ENCODE data around the gene CST7.

CST7 gene

DNA sequence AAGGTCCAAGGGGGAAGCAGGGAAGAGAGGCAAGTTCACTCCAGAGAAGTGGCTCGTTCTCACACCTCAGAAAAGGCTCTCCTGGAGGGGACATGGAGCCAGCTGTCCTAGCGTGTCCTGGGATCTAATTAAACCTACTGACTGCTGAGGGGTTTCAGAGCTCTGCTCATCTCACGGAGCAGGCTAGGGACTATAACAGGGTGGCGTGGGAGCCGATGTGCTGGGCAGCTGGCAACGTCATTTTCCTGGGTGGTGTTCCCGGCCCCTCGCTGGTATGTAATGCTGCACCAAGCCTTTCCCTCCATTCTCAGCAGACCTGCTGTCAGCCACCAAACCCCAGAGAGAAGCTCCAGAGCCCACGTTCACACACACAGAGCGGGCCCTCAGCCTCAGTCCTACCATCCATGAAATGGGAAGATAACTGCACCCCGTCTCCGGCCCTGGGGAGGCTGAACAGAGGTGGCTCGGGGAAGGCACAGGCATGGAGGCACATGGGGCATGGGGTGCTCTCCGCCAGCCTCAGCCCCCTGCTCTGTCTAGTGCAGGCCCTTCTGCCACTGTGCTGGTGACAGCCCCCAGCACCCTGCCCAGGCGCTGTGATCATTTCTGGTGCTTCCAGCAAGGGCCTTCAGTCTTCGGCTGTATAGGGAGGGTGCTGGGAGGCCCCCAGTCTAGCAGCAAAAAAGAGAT, 1.9 kb downstream of the CST7 start:
- DNase-seq (ENCODE audit: low read depth in 2 of 2): no peak

DNA sequence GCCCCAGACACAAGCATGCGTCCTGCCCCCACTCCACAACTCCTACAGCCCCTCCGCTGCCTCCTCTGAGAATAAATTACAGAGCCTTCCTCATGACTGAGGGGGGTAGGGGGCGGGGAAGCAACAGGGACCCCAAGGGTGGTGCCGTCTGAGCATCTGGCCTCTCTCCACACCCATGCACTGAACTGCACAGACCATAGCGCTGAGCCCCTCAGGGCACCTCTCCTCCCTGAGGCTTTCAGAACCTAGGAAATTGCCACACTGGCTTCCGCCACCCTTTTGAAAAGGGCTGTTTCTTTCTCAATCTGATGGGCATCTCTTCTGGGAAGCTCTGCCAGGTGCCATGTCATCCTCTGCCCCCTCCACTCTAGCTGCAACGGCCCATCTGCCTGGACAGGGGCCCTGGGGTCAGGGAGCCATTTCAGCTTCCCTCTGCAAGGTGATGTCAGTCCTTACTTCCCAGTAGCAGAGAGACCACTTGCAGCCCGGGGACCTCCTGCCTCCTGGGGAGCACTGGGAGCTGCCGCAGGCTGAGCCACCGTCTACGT, 2.5 kb downstream of the CST7 start:
- no peak for DNase-seq (ENCODE audit: low read depth in 2 of 2)

- no peak for DNase-seq (ENCODE audit: low read depth in 2 of 2)
These were observed 3.5 kb downstream of the CST7 start for GRCh38 chr20:24952376-24953208.

- DNase-seq (ENCODE audit: low read depth in 2 of 2): no peak
These were observed 4.1 kb downstream of the CST7 start for GRCh38 chr20:24953209-24953575.

- DNase-seq (ENCODE audit: low read depth in 2 of 2): no peak
These were observed 4.6 kb downstream of the CST7 start for GRCh38 chr20:24953621-24954133.

DNA sequence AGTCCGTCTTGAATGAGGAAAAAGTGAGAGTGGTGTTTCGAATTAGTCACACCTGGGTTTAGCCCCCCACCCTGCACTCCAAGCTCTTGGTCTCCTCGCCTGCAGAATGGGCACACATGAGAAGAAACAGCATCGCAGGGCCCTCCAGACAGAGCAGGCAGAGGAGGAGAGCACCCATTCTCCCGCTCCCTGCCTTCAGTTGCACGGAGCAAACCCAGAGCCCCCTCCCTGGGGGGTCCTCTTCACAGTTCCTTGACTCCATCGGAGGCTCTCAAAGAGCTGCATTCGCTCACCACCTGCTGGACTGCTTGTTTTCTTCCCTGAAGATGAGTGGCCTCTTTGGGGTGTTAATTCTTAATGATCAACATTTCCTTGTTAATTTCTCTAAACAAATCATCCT, 5.1 kb downstream of the CST7 start:
- DNase-seq (ENCODE audit: low read depth in 2 of 2): no peak

DNA sequence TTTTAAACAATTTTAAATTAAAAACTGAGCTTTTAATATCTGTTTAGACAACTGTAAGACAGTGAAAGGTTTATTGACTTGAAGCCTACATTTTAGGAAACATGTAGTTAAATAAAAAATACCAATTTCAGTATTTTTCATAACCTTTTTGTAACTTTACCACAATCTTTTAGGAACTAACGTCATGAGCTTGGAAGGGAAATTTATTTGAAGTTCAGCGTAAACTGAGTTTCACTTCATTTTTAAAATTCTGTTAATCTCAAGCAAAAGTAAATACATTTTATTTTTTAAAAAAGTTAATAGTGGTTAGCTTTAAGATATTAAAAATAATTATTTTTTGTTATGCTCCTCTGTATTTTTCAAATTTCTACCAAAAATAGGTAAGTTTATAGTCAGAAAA, 5.5 kb downstream of the CST7 start:
- no peak for DNase-seq (ENCODE audit: low read depth in 2 of 2)

DNA sequence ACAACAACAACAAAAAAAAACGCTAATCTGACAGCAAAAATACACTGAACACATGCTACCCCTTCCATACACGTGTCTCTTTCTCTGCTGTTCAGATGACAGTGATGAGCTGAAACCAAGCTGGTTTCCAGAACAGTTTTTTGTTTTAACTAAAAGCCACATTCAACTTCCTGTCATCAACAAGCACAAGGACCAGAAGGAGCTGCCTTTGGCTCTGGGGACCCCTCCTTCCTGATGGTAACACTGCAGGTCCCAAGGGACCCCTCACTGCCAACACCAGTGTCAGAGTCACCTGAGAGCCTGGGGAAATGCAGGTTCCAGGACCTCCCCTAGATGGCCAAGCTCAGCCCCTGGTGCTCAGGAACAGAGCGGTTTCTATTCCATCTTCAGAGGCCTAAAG, 6.0 kb downstream of the CST7 start:
- no peak for DNase-seq (ENCODE audit: low read depth in 2 of 2)

- DNase-seq (ENCODE audit: low read depth in 2 of 2): no peak
These were observed 7.2 kb downstream of the CST7 start for GRCh38 chr20:24956001-24956841.

- DNase-seq (ENCODE audit: low read depth in 2 of 2): no peak
These were observed 8.4 kb downstream of the CST7 start for GRCh38 chr20:24957326-24958016.

- DNase-seq (ENCODE audit: low read depth in 2 of 2): no peak
These were observed 9.7 kb downstream of the CST7 start for GRCh38 chr20:24958506-24959385.

DNA sequence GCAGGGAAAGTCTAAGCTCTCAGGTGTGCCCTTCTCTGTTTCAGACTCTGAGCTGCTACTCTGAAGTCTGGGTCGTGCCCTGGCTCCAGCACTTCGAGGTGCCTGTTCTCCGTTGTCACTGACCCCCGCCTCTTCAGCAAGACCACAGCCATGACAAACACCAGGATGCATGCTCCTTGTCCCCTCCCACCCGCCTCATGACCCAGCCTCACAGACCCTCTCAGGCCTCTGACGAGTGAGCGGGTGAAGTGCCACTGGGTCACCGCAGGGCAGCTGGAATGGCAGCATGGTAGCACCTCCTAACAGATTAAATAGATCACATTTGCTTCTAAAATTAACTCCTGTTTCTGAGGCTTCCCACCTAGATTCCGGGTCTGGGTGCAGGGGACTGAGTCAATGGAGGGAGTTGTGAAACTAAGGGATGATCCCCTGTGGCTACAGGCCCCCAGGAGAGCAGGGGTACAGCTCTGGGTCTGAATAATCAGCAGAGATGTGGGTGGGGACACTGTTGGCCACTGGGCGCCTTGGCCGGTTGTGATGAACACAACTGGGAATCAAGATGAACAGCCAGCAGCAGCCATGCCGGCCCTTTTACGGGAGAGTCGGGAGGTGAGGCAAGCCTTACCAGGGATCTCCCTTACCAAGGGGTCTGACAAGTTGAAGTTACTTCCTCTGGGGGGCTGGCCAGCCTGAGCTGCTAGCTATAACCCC, 10.7 kb downstream of the CST7 start:
- no peak for DNase-seq (ENCODE audit: low read depth in 2 of 2)

GRCh38 chr20:24960302-24960801, 11.3 kb downstream of the CST7 start:
- DNase-seq (ENCODE audit: low read depth in 2 of 2): no peak

- DNase-seq (ENCODE audit: low read depth in 2 of 2): no peak
These were observed 11.8 kb downstream of the CST7 start for GRCh38 chr20:24960861-24961260.

DNA sequence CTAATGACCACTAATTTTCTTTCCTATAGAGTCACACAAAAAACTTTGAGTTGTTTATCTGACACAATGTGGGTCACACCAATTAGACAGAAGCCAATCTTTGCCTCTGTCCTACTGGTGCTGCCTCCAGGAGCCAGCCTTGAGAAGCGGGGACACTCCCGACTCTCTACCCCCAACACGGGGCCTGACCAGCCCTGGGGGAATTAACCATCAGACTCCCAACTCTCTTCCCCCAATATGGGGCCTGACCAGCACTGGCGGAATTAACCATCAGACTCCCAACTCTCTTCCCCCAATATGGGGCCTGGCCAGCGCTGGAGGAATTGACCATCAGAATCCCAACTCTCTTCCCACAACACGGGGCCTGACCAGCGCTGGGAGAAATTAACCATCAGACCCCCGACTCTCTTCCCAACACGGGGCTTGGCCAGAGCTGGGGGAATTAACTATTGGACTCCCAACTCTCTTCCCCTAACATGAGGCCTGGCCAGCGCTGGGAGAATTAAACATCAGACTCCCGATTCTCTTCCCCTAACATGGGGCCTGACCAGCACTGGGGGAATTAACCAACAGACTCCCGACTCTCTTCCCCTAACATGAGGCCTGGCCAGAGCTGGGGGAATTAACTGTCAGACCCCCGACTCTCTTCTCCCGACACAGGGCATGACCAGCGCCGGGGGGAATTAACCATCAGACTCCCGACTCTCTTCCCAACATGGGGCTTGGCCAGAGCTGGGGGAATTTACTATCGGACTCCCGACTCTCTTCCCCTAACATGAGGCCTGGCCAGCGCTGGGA, 12.5 kb downstream of the CST7 start:
- no peak for DNase-seq (ENCODE audit: low read depth in 2 of 2)

GRCh38 chr20:24962182-24962492, 13.1 kb downstream of the CST7 start:
- DNase-seq (ENCODE audit: low read depth in 2 of 2): no peak

DNA sequence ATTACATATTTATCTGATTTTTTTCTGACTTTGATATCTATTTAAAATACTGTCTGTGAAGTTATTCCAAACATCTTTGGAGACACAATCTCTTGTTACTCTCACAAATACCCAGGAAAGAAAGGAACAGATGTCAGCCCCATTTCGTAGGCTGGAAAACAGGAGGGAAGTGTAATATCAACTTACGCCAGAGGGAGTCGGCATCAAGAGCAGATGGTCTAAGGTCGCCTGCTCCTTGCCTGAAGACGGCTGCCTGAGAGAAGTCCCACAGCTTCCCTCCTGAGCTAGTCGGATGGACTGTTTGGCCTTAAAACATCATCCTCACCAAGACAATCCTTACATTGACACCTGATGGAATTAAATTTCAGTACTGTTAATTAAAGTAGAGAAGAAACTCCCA, 13.4 kb downstream of the CST7 start:
- no peak for DNase-seq (ENCODE audit: low read depth in 2 of 2)

- DNase-seq (ENCODE audit: low read depth in 2 of 2): no peak
These were observed 14.8 kb downstream of the CST7 start for GRCh38 chr20:24963672-24964505.

Measured in stimulated activated CD4-positive, alpha-beta T cell treated with anti-CD3 and anti-CD28 coated beads, Interleukin-1b, Interleukin-23, amount 100 ng/mL, for 1 hour (primary cell).